ENCODE results near the gene MYOCD. TPM values are rescaled to one million over a fixed set of nuclear protein-coding genes. Genes with fewer than 3 reads are reported as not detected.

Gene MYOCD
- total RNA-seq, 3 donors from 2014 or later = 0.64 to 2.6 (median 1.5) TPM

GRCh38 chr17:12719948-12720347 lies 54.3 kb downstream of the MYOCD start:
- H3K4me1 ChIP-seq = no peaks in the 10 kb centered on the region
- H3K9me3 ChIP-seq = no peaks in the 10 kb centered on the region
- H3K36me3 ChIP-seq = no peaks in the 10 kb centered on the region
- intact Hi-C loops (cut with DNase I; ENCODE audit: low total_unique reads) = no loop called here
- H3K27me3 ChIP-seq = no peaks in the 10 kb centered on the region
- no peak for TF ChIP-seq POLR2AphosphoS5 (IDR thresholded peaks at IDR 0.05)
- TF ChIP-seq POLR2A (IDR thresholded peaks at IDR 0.05) = no peak
- TF ChIP-seq CTCF (IDR thresholded peaks at IDR 0.05) = no peak
- no peak overlapping the region for H3K4me3 ChIP-seq
- no peak overlapping the region for H3K27ac ChIP-seq
- DNase-seq (ENCODE audit: low spot score in 2 of 2) = no peak

GRCh38 chr17:12721581-12721980 lies 55.9 kb downstream of the MYOCD start:
- no peak for DNase-seq (ENCODE audit: low spot score in 2 of 2)
- no peaks in the 10 kb centered on the region for H3K27me3 ChIP-seq
- no peaks in the 10 kb centered on the region for H3K9me3 ChIP-seq
- no peak overlapping the region for H3K4me3 ChIP-seq
- TF ChIP-seq CTCF (IDR thresholded peaks at IDR 0.05) (no peak), POLR2A (IDR thresholded peaks at IDR 0.05) (no peak), POLR2AphosphoS5 (IDR thresholded peaks at IDR 0.05) (no peak)
- no peak overlapping the region for H3K27ac ChIP-seq
- H3K4me1 ChIP-seq = no peaks in the 10 kb centered on the region
- H3K36me3 ChIP-seq = no peaks in the 10 kb centered on the region
- intact Hi-C loops (cut with DNase I; ENCODE audit: low total_unique reads) = no loop called here

- DNase-seq (ENCODE audit: low spot score in 2 of 2) = no peak
- Histone ChIP-seq H3K9me3 (no peaks in the 10 kb centered on the region), H3K27ac (no peak overlapping the region), H3K27me3 (no peaks in the 10 kb centered on the region), H3K36me3 (no peaks in the 10 kb centered on the region), H3K4me1 (no peaks in the 10 kb centered on the region), H3K4me3 (no peak overlapping the region)
- intact Hi-C loops (cut with DNase I; ENCODE audit: low total_unique reads) = no loop called here
- TF ChIP-seq CTCF (IDR thresholded peaks at IDR 0.05) (no peak), POLR2AphosphoS5 (IDR thresholded peaks at IDR 0.05) (no peak), POLR2A (IDR thresholded peaks at IDR 0.05) (no peak)
Observed at GRCh38 chr17:12722282-12722681, 56.6 kb downstream of the MYOCD start.

GRCh38 chr17:12726131-12726530 lies 60.4 kb downstream of the MYOCD start:
- no peak overlapping the region for H3K27ac ChIP-seq
- no peak for TF ChIP-seq POLR2A (IDR thresholded peaks at IDR 0.05)
- no peak for TF ChIP-seq CTCF (IDR thresholded peaks at IDR 0.05)
- TF ChIP-seq POLR2AphosphoS5 (IDR thresholded peaks at IDR 0.05) = no peak
- intact Hi-C loops (cut with DNase I; ENCODE audit: low total_unique reads) = no loop called here
- no peak overlapping the region for H3K4me3 ChIP-seq
- no peaks in the 10 kb centered on the region for H3K9me3 ChIP-seq
- H3K4me1 ChIP-seq = no peaks in the 10 kb centered on the region
- no peaks in the 10 kb centered on the region for H3K27me3 ChIP-seq
- no peak for DNase-seq (ENCODE audit: low spot score in 2 of 2)
- no peaks in the 10 kb centered on the region for H3K36me3 ChIP-seq

GRCh38 chr17:12727076-12727760 lies 61.5 kb downstream of the MYOCD start:
- TF ChIP-seq POLR2A (IDR thresholded peaks at IDR 0.05) (no peak), CTCF (IDR thresholded peaks at IDR 0.05) (no peak), POLR2AphosphoS5 (IDR thresholded peaks at IDR 0.05) (no peak)
- Histone ChIP-seq H3K36me3 (no peaks in the 10 kb centered on the region), H3K4me3 (no peak overlapping the region), H3K4me1 (no peaks in the 10 kb centered on the region), H3K27me3 (no peaks in the 10 kb centered on the region), H3K27ac (no peak overlapping the region), H3K9me3 (no peaks in the 10 kb centered on the region)
- DNase-seq (ENCODE audit: low spot score in 2 of 2) = no peak
- intact Hi-C loops (cut with DNase I; ENCODE audit: low total_unique reads) = no loop called here
